ENCODE results near the gene SYS1. TPM values are rescaled to one million over a fixed set of nuclear protein-coding genes. Genes with fewer than 3 reads are reported as not detected.

SYS1 gene
- total RNA-seq, 1 donor from 2014 or later: 10.5 TPM

DNA sequence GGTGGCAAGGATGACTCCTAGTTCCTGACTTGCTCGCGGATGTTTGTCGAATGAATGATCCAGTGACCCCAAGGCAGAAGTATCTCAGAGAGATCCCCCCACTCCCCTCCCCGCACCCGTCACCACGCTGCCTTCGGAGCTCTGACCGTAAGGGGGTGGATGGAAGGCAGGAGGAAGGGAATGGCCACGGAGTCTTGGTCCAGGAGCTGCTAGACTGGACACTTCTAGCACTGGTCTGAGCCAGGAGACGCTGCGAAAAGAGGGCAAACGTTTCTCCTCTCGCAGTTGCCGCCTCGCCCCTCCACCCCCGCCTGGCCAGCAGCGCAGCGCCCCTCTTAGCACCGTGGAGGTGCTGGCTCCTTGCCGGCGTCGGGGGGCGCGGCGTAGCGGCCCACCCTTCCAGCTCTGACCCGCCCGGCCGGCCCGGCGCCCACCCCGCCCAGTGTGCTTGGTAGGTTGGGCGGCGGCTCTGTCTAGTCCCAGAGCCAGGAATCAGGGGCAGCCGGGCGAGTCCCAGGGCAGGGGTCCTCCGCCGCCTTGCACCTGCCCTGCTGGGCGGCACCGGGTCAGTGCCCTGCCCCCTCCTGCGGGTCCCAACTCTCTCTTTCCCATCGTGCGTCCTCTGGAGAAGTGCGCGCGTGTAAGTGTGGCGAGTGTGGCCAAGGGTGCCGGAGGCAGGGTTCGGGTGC, 42.8 kb downstream of the SYS1 start:
- H3K4me3 Mint-ChIP-seq: peak overlapping the region; percentile 84
- TF ChIP-seq EZH2phosphoT487 (IDR thresholded peaks at IDR 0.05) (peak; percentile 63), EZH2 (IDR thresholded peaks at IDR 0.05) (no peak)
- TF ChIP-seq, protein P1, sequence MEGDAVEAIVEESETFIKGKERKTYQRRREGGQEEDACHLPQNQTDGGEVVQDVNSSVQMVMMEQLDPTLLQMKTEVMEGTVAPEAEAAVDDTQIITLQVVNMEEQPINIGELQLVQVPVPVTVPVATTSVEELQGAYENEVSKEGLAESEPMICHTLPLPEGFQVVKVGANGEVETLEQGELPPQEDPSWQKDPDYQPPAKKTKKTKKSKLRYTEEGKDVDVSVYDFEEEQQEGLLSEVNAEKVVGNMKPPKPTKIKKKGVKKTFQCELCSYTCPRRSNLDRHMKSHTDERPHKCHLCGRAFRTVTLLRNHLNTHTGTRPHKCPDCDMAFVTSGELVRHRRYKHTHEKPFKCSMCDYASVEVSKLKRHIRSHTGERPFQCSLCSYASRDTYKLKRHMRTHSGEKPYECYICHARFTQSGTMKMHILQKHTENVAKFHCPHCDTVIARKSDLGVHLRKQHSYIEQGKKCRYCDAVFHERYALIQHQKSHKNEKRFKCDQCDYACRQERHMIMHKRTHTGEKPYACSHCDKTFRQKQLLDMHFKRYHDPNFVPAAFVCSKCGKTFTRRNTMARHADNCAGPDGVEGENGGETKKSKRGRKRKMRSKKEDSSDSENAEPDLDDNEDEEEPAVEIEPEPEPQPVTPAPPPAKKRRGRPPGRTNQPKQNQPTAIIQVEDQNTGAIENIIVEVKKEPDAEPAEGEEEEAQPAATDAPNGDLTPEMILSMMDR (IDR thresholded peaks at IDR 0.05): peak; percentile 11

DNA sequence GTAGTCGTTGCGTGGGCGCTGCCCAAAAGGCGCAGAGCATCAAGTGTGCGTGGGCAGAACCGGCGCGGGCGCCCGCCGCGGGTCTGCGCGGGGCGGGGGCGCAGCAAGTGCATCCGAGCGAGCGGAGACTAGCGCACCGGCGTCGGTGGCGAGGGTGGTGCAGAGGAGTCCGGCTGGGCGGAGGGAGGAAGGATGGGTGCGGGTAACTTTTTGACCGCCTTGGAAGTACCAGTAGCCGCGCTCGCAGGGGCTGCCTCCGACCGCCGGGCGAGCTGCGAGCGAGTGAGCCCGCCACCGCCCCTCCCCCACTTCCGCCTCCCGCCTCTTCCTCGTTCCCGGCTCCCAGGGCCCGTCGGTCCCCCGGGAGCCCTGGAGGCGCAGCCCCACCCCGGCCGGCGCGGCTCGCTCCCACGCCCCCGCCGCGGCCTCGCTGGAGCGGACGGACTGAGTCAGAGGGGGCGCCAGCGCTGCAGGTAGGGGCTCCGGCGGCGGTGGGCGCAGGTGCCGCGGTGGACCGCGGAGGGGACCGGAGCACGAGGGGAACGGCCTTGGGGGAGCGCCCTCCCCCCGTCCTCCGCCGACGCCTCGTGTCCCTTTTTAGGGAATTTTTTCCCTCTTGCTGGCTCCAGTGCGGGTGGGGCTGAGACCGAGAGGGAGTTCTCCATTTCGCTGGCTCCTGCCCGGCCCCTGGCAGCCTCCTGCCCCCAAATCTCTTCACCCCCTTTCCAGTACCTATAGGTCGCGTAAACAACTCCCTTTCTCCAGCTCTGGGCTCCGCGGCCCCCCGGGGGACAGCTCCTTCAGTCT, 43.5 kb downstream of the SYS1 start:
- Mint-ChIP-seq H3K27me3 (ENCODE audit: insufficient read depth, low read depth) (peaks cover 10% of the 10 kb centered on the region), H3K27ac (no peak overlapping the region), H3K9me3 (peaks cover 8% of the 10 kb centered on the region)

More for the DNA sequence above, 42.8 kb downstream of the SYS1 start:
- DNase-seq (ENCODE audit: low spot score): peak; percentile 58
- Histone ChIP-seq H3K4me1 (no peaks in the 10 kb centered on the region), H2AFZ (replicated peaks) (peak overlapping the region; percentile 66), H3F3A (ENCODE audit: low read depth) (peaks cover 8% of the 10 kb centered on the region), H3K36me3 (no peaks in the 10 kb centered on the region), H3K9ac (no peak overlapping the region), H3K4me2 (peak overlapping the region; percentile 88), H3K79me2 (ENCODE audit: low read depth) (no peaks in the 10 kb centered on the region), H3K4me3 (peak overlapping the region; percentile 70), H3K27me3 (peaks cover 56% of the 10 kb centered on the region), H3K9me3 (ENCODE audit: low read depth) (no peaks in the 10 kb centered on the region), H3K27ac (no peak overlapping the region), H4K20me1 (ENCODE audit: low read depth) (no peaks in the 10 kb centered on the region)
- H3K36me3 Mint-ChIP-seq: peaks cover 12% of the 10 kb centered on the region
- H3K27ac Mint-ChIP-seq: peak overlapping the region; percentile 53
- peaks cover 11% of the 10 kb centered on the region for H3K4me1 Mint-ChIP-seq
- peaks cover 10% of the 10 kb centered on the region for H3K27me3 Mint-ChIP-seq (ENCODE audit: insufficient read depth, low read depth)
- peaks cover 13% of the 10 kb centered on the region for H3K9me3 Mint-ChIP-seq

DNA sequence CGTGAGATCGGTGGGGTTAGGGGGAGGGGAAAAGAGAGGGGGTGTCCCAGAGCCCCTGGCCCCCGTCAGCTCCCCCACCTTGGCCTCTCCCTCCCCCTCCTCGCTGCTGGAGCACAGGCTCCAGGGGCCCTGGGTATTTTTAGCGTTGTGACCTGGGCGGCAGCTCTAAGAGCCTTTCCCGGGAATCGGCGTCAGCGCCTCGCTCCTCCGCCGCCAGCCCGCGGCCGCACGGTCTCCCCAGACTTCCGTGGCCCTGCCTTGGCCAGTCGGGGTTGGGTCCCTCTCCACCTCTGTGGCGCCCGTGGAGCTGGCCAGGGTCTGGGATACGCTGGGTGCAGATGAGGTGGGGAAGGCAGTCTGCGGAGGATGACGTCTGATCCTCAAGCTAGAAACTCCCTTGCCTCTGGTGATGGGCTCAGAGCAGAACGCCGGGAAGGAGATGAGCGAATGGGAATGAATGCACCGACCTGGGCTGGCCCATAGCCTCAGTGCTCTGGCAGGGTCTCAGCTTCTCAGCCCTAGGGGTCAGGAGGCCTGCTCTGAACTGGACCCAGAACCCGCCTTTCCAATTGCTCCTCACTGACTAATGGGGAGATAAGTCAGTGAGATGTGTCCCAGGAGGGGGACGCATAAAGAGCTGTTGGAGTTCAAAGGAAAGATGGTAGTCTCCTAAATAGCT, 44.2 kb downstream of the SYS1 start:
- H3K79me2 ChIP-seq (ENCODE audit: low read depth): no peaks in the 10 kb centered on the region
- H3K4me2 ChIP-seq: peak overlapping the region; percentile 88
- peak overlapping the region; percentile 66 for H2AFZ ChIP-seq (replicated peaks)
- no peaks in the 10 kb centered on the region for H4K20me1 ChIP-seq (ENCODE audit: low read depth)
- H3K27ac ChIP-seq: no peak overlapping the region
- peak; percentile 59 for TF ChIP-seq EZH2phosphoT487 (IDR thresholded peaks at IDR 0.05)
- TF ChIP-seq EZH2 (IDR thresholded peaks at IDR 0.05): no peak
- H3K9ac ChIP-seq: peak overlapping the region; percentile 6
- peak overlapping the region; percentile 70 for H3K4me3 ChIP-seq
- H3F3A ChIP-seq (ENCODE audit: low read depth): peaks cover 8% of the 10 kb centered on the region
- Mint-ChIP-seq H3K27ac (peak overlapping the region; percentile 29), H3K9me3 (peaks cover 2% of the 10 kb centered on the region), H3K36me3 (peaks cover 9% of the 10 kb centered on the region), H3K27me3 (ENCODE audit: insufficient read depth, low read depth) (peaks cover 10% of the 10 kb centered on the region), H3K4me1 (peaks cover 11% of the 10 kb centered on the region), H3K4me3 (peak overlapping the region; percentile 88)
- H3K9me3 ChIP-seq (ENCODE audit: low read depth): no peaks in the 10 kb centered on the region
- H3K27me3 ChIP-seq: peaks cover 56% of the 10 kb centered on the region
- no peaks in the 10 kb centered on the region for H3K36me3 ChIP-seq
- DNase-seq (ENCODE audit: low spot score): peak; percentile 55
- no peaks in the 10 kb centered on the region for H3K4me1 ChIP-seq

More for the DNA sequence above, 43.5 kb downstream of the SYS1 start:
- Mint-ChIP-seq H3K4me1 (peaks cover 11% of the 10 kb centered on the region), H3K4me3 (peak overlapping the region; percentile 88), H3K36me3 (peaks cover 15% of the 10 kb centered on the region)
- H3K36me3 ChIP-seq: no peaks in the 10 kb centered on the region
- H3K79me2 ChIP-seq (ENCODE audit: low read depth): no peaks in the 10 kb centered on the region
- TF ChIP-seq, protein P1 (IDR thresholded peaks at IDR 0.05): no peak
- TF ChIP-seq EZH2 (IDR thresholded peaks at IDR 0.05) (peak; percentile 86), EZH2phosphoT487 (IDR thresholded peaks at IDR 0.05) (peak; percentile 20)
- peak; percentile 79 for DNase-seq (ENCODE audit: low spot score)
- no peaks in the 10 kb centered on the region for H4K20me1 ChIP-seq (ENCODE audit: low read depth)
- H3K9me3 ChIP-seq (ENCODE audit: low read depth): no peaks in the 10 kb centered on the region
- no peaks in the 10 kb centered on the region for H3K4me1 ChIP-seq
- peaks cover 56% of the 10 kb centered on the region for H3K27me3 ChIP-seq
- peak overlapping the region; percentile 6 for H3K9ac ChIP-seq
- peak overlapping the region; percentile 66 for H2AFZ ChIP-seq (replicated peaks)
- H3K4me3 ChIP-seq: peak overlapping the region; percentile 70
- peak overlapping the region; percentile 88 for H3K4me2 ChIP-seq
- H3K27ac ChIP-seq: no peak overlapping the region
- H3F3A ChIP-seq (ENCODE audit: low read depth): peaks cover 8% of the 10 kb centered on the region
